SK-N-SH (cell line): ENCODE measurements around the gene TTC9B. TPM values are rescaled to one million over a fixed set of nuclear protein-coding genes. Genes with fewer than 3 reads are reported as not detected.

ENCODE experiments used
- CTCF ChIA-PET: fragments of 300-600, 350-600 bp; formaldehyde crosslinking; extraction: SDS; loops from one replicate; lab custom pipeline; 2021; lab: Yijun Ruan, JAX
- POLR2A ChIA-PET: fragments of 350-600 bp; sonication (Branson Sonifier 250); formaldehyde crosslinking; extraction: SDS; loops from one replicate; lab custom pipeline; 2020; ENCODE audit warnings: antibody characterized with exemption, inconsistent platforms; lab: Yijun Ruan, JAX
- DNase-seq: peaks from one replicate; pipeline ENCODE4 v3.0.0; 2012
- H2AFZ ChIP-seq: fragments of 200-600 bp; sonication (generic); 2 replicates; pipeline ENCODE4 v1.8.1; 2016; ENCODE audit warnings: antibody characterized with exemption, mild to moderate bottlenecking, low read depth
- H3F3A ChIP-seq: fragments of 200-600 bp; sonication (generic); replicated peaks from 2 replicates; pipeline ENCODE3; 2016; ENCODE audit warnings: antibody characterized with exemption, mild to moderate bottlenecking; ENCODE audit not compliant: insufficient read depth
- H3K27ac ChIP-seq, 2 experiments: fragments of 200-500 bp in 1 of 2; fragments of 200-600 bp in 1 of 2; sonication (Bioruptor generic) in 1 of 2; sonication (generic), shearing (Covaris generic) in 1 of 2; 2 replicates each; pipeline versions ENCODE4 v1.5.1 to v1.6.1; 2014 to 2016; ENCODE audit warnings: low read depth in 2 of 2, inconsistent platforms in 1 of 2, low read length in 1 of 2, mild to moderate bottlenecking in 1 of 2, mixed read lengths in 1 of 2
- H3K27me3 ChIP-seq: fragments of 200-600 bp; sonication (generic), shearing (Covaris generic); 2 replicates; pipeline ENCODE4 v1.6.1; 2016; ENCODE audit warnings: mixed run types; ENCODE audit not compliant: insufficient read depth
- H3K36me3 ChIP-seq, 2 experiments: fragments of 200-500 bp in 1 of 2; fragments of 200-600 bp in 1 of 2; sonication (Bioruptor generic) in 1 of 2; sonication (generic) in 1 of 2; replicated peaks in 1 of 2; 2 replicates each; pipeline versions ENCODE3 to v1.5.1; 2014 to 2016; ENCODE audit warnings: low read length in 1 of 2, mild to moderate bottlenecking in 1 of 2; ENCODE audit not compliant: insufficient read depth in 2 of 2, control insufficient read depth in 1 of 2
- H3K4me1 ChIP-seq, 2 experiments: fragments of 200-500 bp in 1 of 2; fragments of 200-600 bp in 1 of 2; sonication (Bioruptor generic) in 1 of 2; sonication (generic), shearing (Covaris generic) in 1 of 2; 2 replicates each; pipeline versions ENCODE4 v1.5.1 to v1.6.1; 2014 to 2016; ENCODE audit warnings: low read depth in 1 of 2, low read length in 1 of 2, mixed run types in 1 of 2; ENCODE audit not compliant: insufficient read depth in 2 of 2, control insufficient read depth in 1 of 2
- H3K4me2 ChIP-seq: fragments of 200-600 bp; sonication (generic), shearing (Covaris generic); 2 replicates; pipeline ENCODE4 v1.6.1; 2017; ENCODE audit warnings: mixed run types
- H3K4me3 ChIP-seq, 2 experiments: fragments of 200-500 bp in 1 of 2; fragments of 200-600 bp in 1 of 2; sonication (Bioruptor generic) in 1 of 2; sonication (generic), shearing (Covaris generic) in 1 of 2; 2 replicates each; pipeline versions ENCODE4 v1.5.1 to v1.8.1; 2014 to 2016; ENCODE audit warnings: low read depth in 2 of 2, inconsistent platforms in 1 of 2, low read length in 1 of 2, mild to moderate bottlenecking in 1 of 2, mixed read lengths in 1 of 2, moderate library complexity in 1 of 2
- H3K79me2 ChIP-seq: fragments of 200-600 bp; sonication (generic); 2 replicates; pipeline ENCODE4 v1.8.1; 2017; ENCODE audit warnings: mild to moderate bottlenecking; ENCODE audit not compliant: insufficient read depth
- H3K9ac ChIP-seq: fragments of 200-600 bp; sonication (generic); 2 replicates; pipeline ENCODE4 v1.6.1; 2017; ENCODE audit warnings: mixed run types
- H3K9me2 ChIP-seq: fragments of 200-600 bp; sonication (generic); 2 replicates; pipeline ENCODE4 v1.6.1; 2017; ENCODE audit warnings: mixed run types
- H3K9me3 ChIP-seq: fragments of 200-600 bp; sonication (generic); 2 replicates; pipeline ENCODE4 v1.6.1; 2017; ENCODE audit warnings: mixed run types, mild to moderate bottlenecking, moderate library complexity
- H4K20me1 ChIP-seq: fragments of 200-600 bp; sonication (generic); 2 replicates; pipeline ENCODE4 v1.6.1; 2017; ENCODE audit warnings: mild to moderate bottlenecking, mixed run types; ENCODE audit not compliant: insufficient read depth
- CHD2 ChIP-seq: fragments of 150-350 bp; IDR thresholded peaks from 2 replicates; pipeline ENCODE4 v1.6.1; 2018; ENCODE audit warnings: low read length; ENCODE audit not compliant: partially characterized antibody
- CTCF ChIP-seq: fragments of 200-600 bp; sonication (generic); IDR thresholded peaks from 2 replicates; pipeline ENCODE4 v1.6.1; 2017; ENCODE audit warnings: antibody characterized with exemption, mild to moderate bottlenecking, moderate library complexity
- EP300 ChIP-seq, 2 experiments: IDR thresholded peaks; 2 replicates each; pipeline versions ENCODE4 v1.4.0 to v1.6.1; 2012; ENCODE audit warnings: borderline replicate concordance in 1 of 2, low read depth in 1 of 2, low read length in 1 of 2
- EZH2phosphoT487 ChIP-seq: fragments of 200-600 bp; sonication (generic); IDR thresholded peaks from 2 replicates; pipeline ENCODE4 v1.6.1; 2017; ENCODE audit warnings: low read depth, mixed run types, mild to moderate bottlenecking, antibody characterized with exemption, moderate library complexity, borderline replicate concordance
- GATA2 ChIP-seq: sonication (generic); formaldehyde crosslinking; IDR thresholded peaks from 2 replicates; pipeline ENCODE4 v1.5.0; 2020; ENCODE audit warnings: mild to moderate bottlenecking, missing genetic modification reagents
- IRF3 ChIP-seq: fragments of 150-350 bp; IDR thresholded peaks from 2 replicates; pipeline ENCODE4 v1.6.1; 2016; ENCODE audit warnings: mild to moderate bottlenecking, low read depth, low read length
- MEF2A ChIP-seq: IDR thresholded peaks from 2 replicates; pipeline ENCODE4 v1.4.0; 2012; ENCODE audit warnings: low read depth, borderline replicate concordance
- POLR2AphosphoS5 ChIP-seq: IDR thresholded peaks from 2 replicates; pipeline ENCODE4 v1.6.1; 2012; ENCODE audit warnings: low read depth, low read length
- SMC3 ChIP-seq: IDR thresholded peaks from 2 replicates; pipeline ENCODE4 v1.6.1; 2012; ENCODE audit warnings: low read depth, low read length, improper control_type of control experiment
- YY1 ChIP-seq: IDR thresholded peaks from 2 replicates; pipeline ENCODE4 v1.4.0; 2012; ENCODE audit warnings: low read depth, mild to moderate bottlenecking
- WGBS: methylation state at CpG from one replicate; pipeline ENCODE4 v1.1.6; 2017; ENCODE audit warnings: low lambda C conversion rate; 5-methylcytosine and 5-hydroxymethylcytosine counted together
- polyA plus RNA-seq, 3 experiments: library from polyadenylated mRNA; depleted of rRNA; stranded (reverse); fragments of >200 nt; gene quantifications; 2 replicates each; pipeline ENCODE4 v1.2.3, GENCODE V29; 2012
- TF ChIP-seq, protein P1 (sequence below): fragments of 150-350 bp; IDR thresholded peaks from 2 replicates; pipeline ENCODE4 v1.6.1; 2017; ENCODE audit warnings: antibody characterized with exemption, low read length, low read depth, borderline replicate concordance
- TF ChIP-seq, protein P2 (sequence below): IDR thresholded peaks from 2 replicates; pipeline ENCODE4 v1.4.0; 2012; ENCODE audit warnings: low read depth, borderline replicate concordance

The TTC9B gene
- polyA plus RNA-seq, 1 of the 3 experiments (the other 2 are of a cell fraction), result 0.30 TPM

- H3K9ac ChIP-seq, result peak overlapping the region; percentile 59
- CTCF ChIA-PET, result interaction anchor here (1.0 to 3.5 kb wide), 4 partner anchors 8 to 409 kb away, joined by 3 to 20 read pairs (median 4); partner anchors contain the start of genes AKT2, LTBP4 and TTC9B
- H3K9me3 ChIP-seq, result no peaks in the 10 kb centered on the region
- H3K4me3 ChIP-seq, result peak overlapping the region; percentile 73 to 81
- no peaks in the 10 kb centered on the region for H3F3A ChIP-seq
- 21% methylated on average over 25 of the region's 62 CpGs for WGBS
- no peaks in the 10 kb centered on the region for H3K27me3 ChIP-seq
- H3K79me2 ChIP-seq, result peaks cover 6% of the 10 kb centered on the region; the same call in 1 of the 2 replicates
- no peak for TF ChIP-seq IRF3
- TF ChIP-seq, protein P1, sequence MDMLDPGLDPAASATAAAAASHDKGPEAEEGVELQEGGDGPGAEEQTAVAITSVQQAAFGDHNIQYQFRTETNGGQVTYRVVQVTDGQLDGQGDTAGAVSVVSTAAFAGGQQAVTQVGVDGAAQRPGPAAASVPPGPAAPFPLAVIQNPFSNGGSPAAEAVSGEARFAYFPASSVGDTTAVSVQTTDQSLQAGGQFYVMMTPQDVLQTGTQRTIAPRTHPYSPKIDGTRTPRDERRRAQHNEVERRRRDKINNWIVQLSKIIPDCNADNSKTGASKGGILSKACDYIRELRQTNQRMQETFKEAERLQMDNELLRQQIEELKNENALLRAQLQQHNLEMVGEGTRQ, result no peak
- TF ChIP-seq, protein P2, sequence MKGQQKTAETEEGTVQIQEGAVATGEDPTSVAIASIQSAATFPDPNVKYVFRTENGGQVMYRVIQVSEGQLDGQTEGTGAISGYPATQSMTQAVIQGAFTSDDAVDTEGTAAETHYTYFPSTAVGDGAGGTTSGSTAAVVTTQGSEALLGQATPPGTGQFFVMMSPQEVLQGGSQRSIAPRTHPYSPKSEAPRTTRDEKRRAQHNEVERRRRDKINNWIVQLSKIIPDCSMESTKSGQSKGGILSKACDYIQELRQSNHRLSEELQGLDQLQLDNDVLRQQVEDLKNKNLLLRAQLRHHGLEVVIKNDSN, result 0 out of 2 replicates have a peak, but pooled peaks have one; percentile 7
- TF ChIP-seq CTCF, result peak; percentile 19
- no peak for TF ChIP-seq GATA2 (CRISPR knock-in tag)
- TF ChIP-seq MEF2A, result no peak
- peak; percentile 32 for TF ChIP-seq CHD2
- TF ChIP-seq SMC3, result no peak
- no peak for TF ChIP-seq YY1
- no peak for TF ChIP-seq EP300 (IDR thresholded peaks at IDR 0.05; ENCODE audit: borderline replicate concordance in 1 of 2, low read depth in 1 of 2, low read length in 1 of 2)
- no peak for TF ChIP-seq EZH2phosphoT487
- TF ChIP-seq POLR2AphosphoS5, result no peak
- TF ChIP-seq, all 33 proteins: peak for 3
- Histone ChIP-seq H3K27ac (no peak overlapping the region; a peak in 1 of 4 replicates), H3K36me3 (no peaks in the 10 kb centered on the region), H2AFZ (peak overlapping the region; percentile 79), H3K4me2 (peak overlapping the region; percentile 95), H3K9me2 (no peaks in the 10 kb centered on the region), H3K4me1 (peaks cover 5 to 11% of the 10 kb centered on the region in 2 experiments; a peak in 2 of 4 replicates), H4K20me1 (0 out of 2 replicates have a peak, but pooled peaks cover 4% of the 10 kb centered on the region)
- POLR2A ChIA-PET, result interaction anchor here (0.7 to 2.3 kb wide), 2 partner anchors 26 to 45 kb away, joined by 3 to 6 read pairs; partner anchors contain the start of gene TTC9B
- DNase-seq, result peak; percentile 88
Measured at GRCh38 chr19:40191836-40192646, 26.1 kb downstream of the TTC9B start.
